GOT3 (cell line): Measurements from ENCODE around the gene ZNF76.

Source experiments
- DNase-seq: peaks from one replicate; lab custom pipeline; 2025; ENCODE audit warnings: mixed read lengths; lab: John Stamatoyannopoulos, UW

ZNF76 gene

DNA sequence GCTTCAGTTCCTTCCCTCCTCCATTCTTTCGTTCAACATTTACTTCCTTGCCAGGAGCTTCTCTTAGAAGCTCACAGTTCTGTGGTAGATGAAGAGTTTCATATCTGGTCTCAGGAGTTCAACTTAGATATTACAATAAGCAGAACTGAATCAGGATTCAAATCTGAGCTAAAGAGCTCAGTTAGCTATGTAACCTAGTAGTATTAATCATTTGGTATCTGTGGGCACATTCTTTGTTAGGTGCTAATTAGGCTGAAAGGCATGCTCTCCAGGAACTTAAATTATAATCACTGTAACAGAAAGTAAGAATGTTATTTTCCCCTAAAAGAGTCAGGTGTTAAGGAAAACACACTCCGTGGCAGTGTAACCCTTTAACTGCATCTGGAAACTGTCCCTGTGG, 8.4 kb downstream of the ZNF76 start:
- no peak for DNase-seq

DNA sequence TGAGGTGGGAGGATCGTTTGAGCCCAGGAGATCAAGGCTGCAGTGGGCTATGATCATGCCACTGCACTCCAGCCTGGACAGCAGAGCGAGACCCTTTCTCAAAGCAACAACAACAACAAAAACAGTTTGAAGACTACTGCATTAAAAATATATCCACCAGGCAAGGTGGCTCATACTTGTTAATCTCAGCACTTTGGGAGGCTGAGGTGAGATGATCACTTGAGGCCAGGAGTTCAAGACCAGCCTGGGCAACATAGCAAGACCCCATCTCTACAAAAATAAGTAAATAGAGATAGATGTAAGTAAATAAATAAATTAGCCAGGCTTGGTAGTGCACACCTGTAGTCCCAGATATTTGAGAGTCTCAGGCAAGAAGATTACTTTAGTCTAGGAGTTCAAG, 12.5 kb downstream of the ZNF76 start:
- DNase-seq = no peak

DNA sequence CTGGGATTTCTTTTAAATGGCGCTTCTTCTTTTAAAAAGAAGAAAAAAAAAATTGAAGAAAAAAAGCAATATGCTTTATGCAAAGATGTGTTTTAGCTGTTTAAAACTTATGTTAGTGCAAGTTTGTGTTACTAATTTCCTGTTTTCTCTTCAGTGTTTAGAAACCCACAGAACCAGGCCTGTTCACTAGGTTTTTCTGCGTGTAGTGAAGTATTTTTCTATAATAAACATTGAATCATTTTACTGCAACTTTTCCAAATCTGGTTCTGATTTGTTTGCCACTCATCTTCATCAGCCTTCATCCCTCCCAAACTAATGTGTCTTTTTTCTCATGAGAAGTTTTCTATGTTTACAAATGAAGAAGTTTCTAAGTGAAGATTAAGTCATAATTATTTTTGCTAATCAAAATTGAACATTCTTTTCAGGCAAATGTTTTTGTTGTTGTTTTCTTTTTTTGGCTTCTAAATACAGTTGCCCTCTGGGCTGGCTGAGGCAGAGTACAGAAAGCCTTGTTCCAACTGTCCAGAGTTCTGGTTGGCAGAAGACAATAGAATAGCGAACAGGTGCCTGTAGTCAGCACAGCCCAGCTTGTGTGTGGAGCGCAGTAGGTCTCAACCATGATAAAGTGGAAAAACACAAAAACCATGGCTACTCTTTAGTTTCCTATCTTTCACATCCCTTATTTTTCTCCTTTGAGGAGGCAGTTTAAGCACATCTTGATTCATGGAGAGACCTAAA, 14.5 kb downstream of the ZNF76 start:
- DNase-seq = no peak

DNA sequence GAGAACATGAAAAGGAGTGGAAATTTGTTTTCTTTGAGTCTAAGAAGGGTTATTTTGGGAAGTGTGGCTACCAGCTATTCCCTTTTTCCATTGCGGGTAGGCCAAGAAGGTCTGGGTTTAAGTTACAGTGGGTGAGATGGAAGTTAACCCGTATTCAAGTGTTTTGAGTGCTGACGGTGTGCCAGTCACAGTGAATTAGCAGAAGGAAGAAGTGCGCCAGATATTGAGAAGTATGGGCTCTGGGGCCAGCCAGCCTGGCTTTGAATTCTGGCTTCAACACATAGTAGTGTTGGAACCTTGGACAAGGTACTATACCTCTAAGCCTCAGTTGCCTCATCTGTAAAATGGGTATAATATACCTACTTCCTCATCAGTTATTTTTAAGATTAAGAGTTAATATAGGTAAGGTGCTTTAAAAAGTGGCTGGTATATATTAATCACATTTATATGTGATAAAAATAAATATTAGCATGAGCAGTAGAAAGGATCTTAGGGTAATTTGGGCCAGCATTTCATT, 16.3 kb downstream of the ZNF76 start:
- no peak for DNase-seq

DNA sequence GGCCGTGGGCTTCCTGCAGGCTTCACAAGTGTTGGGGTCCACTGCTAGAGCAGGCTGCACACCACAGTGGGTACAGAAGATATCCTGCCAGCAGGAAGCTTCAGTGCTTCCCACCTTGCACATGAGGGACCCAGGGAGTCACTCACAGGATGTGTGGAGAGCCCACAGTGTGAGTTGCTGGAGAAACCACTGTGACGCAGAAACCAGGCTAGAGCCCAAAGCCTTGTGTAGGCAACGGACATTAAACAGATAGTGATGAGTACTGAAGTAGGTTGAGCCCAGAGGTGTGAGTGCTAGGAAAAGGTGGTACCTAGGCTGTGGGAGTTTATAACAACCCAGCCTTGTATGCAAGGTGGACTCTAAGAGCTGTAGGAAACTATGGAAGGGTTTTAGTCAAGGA, 19.2 kb downstream of the ZNF76 start:
- no peak for DNase-seq

DNA sequence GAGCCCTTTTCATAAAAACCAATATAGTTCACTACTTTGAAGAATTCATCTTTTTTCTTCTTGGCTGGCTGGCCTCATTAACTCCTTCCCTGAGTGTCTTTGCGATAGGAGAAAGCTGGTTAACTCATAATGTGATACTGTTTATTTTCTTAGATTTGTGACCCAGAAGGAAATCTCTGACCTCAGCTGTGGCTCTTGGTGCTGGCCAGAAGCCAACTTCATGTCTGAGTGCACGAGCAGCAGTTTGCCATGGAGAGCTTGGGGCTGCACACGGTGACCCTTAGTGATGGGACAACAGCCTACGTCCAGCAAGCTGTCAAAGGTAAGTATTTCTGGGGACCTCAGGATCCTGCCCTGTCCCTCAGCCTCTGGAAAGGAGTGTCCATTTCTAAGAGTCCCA, 21.4 kb downstream of the ZNF76 start:
- DNase-seq = no peak

DNA sequence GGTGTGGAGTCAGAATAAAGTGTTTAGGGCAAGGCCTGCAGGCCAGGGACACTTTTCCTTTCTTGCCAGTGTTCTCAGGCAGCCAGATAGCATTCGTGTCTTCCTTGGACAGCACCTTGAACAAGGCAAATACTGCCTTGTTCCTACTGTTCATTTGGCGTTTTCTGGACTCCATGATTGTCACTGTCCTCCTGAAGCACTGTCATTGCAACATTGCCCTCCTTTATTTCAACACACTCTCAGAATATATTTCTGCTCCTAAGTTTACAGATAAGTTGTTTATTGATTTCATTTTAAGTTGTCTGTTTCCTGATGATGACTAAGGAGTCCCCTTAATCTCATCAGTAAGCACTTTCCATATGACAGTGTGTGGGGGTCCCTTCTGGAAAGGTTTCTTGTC, 22.9 kb downstream of the ZNF76 start:
- DNase-seq = no peak

DNA sequence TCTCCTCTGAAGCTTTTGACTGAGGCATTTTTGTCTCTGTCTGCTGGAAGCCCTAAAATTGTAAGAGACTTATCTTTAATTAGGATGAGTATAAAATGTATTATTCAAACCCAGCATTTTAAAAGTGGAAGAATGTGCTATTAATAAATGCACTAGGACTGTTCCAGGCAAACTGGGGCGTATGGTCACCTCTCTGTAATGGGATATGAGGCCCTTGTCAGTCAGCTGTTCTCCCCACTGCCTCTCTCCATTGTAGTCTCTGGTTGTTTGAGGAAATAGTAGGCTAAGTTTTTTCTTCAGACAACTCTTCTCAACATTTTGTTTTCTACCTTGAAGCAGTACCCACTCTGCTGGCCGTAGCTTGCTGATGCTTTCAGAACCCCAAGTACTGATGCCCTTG, 23.8 kb downstream of the ZNF76 start:
- DNase-seq = no peak

DNA sequence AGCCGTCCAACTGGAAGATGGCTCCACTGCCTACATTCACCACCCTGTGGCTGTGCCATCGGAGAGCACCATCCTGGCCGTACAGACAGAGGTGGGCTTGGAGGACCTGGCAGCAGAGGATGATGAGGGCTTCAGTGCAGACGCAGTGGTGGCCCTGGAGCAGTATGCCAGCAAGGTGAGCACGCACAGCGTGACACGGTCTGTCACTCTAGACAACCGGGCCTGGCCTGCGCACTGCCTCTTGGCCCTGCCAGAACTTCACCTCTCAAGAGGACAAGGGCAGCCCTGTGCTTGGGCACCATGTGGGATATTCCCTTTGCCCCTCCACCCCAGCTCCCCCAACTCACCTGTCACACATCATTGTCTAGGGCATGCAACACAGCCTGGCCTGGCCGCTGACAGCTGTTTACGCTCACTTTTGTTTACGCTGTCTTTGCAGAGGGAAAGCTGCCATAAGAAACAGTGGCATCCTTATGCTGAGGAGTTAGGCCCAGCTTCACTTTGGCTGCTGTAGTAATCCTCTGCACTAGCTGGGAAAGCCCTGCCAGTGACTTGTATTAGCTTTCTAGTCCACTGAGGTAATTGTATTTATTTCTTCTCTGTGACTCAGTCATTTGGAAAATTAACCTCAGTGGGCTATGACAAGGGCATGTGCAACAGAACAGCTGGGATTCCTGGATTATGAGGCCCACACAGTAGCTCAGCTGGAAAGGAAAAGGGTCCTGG, 28.3 kb downstream of the ZNF76 start:
- DNase-seq = no peak

DNA sequence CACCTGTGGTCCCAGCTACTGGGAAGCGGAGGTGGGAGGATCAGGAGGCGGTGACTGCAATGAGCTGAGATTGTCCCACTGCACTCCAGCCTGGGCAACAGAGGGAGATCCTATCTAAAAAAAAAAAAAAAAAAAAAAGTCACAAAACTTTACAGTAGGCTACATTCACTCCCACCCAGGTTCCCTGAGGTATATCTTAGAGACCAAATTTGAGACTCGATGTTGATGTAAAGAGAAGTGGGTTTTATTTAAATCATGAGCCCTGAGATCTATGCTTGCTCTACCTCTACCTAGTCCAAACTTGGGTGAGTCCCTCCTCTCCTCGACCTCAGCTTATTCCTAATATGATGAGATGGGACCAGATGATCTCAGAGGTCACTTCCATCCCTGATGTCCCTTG, 29.3 kb downstream of the ZNF76 start:
- no peak for DNase-seq

DNA sequence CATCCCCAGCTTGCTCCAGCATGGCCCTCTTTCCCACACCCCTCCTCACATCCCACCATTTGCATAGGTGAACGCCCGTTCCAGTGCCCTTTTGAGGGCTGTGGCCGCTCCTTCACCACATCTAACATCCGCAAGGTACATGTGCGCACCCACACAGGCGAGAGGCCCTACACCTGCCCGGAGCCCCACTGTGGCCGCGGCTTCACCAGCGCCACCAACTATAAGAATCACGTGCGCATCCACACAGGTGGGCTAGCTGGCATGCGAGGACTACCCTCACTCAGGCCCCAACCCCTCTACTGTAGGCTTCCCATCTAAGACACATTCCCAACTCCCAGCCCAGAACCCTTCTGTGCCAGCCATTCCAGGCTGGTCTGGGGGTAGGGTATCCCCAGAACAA, 32.0 kb downstream of the ZNF76 start:
- DNase-seq = no peak

DNA sequence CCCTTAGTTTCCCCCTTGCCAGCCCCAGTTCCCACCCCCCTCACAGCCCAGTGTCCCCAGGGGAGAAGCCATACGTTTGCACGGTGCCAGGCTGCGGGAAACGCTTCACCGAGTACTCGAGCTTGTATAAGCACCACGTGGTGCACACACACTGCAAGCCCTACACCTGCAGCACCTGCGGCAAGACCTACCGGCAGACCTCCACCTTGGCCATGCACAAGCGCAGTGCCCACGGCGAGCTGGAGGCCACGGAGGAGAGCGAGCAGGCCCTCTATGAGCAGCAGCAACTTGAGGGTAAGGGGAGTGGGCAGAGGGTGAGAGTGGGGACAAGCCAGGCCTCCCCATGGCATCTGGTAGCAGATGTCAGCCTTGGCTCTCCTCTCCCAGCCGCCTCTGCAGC, 33.0 kb downstream of the ZNF76 start:
- no peak for DNase-seq

DNA sequence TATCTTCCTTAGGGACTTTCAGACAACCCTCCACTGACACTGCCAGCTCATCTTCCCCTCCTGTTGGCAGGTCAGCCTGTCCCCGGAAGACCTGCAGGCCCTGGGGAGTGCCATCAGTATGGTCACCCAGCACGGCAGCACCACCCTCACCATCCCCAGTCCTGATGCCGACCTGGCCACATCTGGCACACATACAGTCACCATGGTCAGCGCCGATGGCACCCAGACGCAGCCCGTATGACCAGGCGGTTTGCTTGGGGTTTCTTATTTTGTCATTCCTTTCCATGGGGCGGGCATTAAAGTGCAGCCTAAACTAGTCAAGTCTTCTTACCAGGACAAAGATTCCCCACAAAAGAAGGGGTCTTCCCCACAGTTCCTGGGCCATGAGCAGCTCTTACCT, 34.1 kb downstream of the ZNF76 start:
- DNase-seq = no peak

DNA sequence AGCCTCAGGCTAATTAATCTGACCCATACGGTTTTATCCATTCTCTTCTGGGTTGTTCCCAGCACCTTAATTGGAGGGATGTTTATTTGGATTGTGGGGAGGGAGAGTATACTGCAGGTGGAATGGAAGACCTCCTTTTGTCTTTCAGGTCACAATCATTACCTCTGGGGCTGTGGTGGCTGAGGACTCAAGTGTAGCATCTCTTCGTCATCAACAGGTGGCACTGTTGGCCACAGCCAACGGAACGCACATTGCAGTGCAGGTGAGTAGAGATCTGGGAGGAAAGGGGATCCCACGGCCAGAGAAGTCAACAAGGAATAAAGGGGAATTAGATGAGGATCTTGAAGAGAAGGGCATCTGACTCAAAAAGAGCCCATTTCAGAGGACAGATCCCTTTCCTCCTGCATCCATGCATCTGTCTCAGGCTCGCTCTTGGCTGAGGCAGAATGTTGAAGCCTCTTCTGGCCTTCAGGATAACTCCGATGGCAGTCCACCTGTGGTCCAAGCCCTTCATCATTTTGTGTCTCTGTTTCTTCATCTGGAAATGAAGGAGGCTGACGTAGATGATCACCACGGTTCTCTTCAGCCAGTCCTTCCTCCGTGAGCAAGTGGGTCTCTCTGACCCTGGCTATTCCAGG, 34.9 kb downstream of the ZNF76 start:
- no peak for DNase-seq

DNA sequence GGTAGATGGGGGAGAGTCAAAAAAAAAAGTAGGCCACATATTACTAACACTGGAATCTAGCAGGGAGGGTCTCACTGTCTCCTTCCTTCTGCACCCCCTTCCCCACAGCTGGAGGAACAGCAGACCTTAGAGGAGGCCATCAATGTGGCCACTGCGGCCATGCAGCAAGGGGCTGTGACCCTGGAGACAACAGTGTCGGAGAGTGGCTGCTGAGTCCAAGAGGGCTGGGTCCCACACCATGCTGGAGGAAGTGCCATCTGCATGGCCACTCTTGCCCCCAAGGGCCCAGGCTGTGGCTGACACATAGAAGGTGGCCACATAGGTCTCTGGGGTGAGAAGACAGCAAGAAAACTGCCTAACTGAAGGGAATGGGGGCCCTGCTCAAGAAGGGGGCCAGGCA, 35.5 kb downstream of the ZNF76 start:
- no peak for DNase-seq

DNA sequence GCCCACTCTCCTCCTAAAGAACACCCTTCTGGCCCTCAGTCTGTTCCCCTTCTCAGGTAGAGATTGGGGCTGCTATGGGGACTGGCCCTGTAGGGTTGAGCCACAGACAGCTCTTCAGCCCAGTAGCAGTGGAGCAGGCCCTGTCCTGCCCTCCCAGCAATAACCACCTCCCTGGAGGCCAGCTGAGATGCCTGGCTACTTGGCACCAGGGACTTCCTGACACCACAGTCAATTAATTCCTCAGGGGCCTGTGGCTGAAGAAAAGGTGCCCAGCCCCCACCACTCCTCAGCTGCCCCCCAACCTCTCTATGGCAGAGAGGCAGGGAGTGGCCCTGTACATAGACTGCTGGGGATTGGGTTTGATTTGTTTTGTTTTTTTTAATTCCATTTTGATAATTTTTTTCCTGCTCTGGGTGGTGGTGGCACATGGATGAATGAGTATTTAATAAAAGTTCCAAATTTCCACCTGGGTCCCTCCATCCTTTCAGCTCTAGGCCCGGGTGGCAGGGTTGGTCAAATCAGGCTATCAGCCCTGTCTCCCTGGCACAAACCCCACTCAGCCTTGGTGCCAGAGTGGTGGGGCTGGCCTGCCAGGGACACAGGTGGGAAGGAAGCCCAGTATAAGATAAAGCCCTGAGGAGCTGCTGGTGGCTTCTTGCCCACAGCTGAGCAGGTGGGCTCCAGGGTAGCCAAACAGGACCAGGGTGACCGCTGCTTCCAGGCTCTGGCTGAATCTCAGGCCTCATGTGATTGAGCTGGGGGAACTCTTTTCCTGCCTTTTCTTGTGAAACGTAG, 36.2 kb downstream of the ZNF76 start:
- no peak for DNase-seq

DNA sequence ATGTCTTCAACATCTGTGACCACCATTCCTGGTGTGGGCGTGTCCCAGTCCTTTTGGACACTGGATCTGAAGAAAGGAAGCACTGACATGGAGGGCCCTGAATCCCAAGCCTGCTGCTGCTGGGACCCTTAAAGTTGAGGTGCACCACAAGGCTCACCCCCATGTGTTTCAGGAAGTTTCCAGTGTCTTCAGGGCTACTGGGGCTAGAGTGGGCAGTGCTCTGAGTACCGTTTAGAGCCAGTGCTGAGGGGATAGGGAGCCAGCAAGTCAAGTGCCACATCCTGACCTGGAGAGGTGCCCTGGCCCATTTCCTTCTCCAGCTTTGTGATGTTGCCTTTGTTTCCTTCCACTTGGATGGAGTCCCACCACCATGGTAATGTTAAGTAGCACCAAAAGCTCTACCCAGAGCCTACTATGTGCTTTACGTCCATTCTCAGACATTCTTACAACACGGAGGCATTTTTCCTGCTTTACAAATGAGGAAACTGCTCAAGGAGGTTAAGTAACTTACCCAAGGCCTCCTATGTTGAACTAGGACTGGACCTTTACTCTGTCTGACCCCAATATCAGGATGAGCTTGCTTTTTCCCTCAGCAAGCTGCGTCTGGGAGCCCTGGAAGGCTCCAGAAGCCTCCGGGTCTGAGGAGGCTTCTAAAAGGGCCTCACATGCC, 37.5 kb downstream of the ZNF76 start:
- no peak for DNase-seq

DNA sequence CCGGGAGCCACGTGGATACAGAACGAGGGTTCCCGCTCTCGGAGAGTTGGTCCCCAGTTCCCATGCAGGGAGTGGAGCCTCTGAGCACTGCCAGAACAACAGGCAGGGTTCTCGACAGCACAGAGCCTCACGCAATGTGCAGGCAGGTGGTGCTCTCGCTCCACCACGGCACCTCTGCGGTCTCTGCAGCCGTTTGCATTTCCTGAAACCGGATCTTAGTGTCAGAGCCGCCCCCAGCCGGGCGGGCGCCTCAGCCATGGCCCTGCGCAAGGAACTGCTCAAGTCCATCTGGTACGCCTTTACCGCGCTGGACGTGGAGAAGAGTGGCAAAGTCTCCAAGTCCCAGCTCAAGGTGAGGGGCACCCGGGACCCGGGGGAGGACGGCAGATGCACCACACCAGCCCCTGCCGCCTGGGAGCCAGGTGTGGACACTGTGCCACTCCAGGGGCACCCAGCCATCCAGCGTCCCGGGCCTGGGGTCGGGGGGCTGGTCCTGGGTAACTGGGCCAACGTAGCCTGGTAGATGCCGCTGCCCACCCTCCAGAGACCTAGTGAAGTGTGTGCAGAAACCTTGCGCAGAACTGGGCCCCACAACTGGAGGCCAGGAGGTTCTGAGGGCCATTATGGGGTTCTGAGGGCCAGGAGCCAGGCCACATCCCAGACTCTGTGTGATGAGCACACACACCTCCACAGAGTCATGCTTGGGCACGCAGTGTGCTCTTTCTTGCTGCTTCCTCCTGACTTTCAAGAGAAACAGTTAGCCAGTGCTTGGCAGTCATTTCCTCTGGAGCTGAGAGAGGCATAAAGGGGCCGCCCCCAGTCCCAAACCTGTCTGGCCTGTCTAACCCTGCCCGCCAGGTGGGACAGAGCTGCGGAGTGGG, 38.3 kb downstream of the ZNF76 start, which contains the start of gene DEF6:
DEF6 (plus strand) TSS at position 218 of the 881 bp plus-strand sequence; CDS start at position 257, 39 bp downstream.
- DNase-seq = no peak

DNA sequence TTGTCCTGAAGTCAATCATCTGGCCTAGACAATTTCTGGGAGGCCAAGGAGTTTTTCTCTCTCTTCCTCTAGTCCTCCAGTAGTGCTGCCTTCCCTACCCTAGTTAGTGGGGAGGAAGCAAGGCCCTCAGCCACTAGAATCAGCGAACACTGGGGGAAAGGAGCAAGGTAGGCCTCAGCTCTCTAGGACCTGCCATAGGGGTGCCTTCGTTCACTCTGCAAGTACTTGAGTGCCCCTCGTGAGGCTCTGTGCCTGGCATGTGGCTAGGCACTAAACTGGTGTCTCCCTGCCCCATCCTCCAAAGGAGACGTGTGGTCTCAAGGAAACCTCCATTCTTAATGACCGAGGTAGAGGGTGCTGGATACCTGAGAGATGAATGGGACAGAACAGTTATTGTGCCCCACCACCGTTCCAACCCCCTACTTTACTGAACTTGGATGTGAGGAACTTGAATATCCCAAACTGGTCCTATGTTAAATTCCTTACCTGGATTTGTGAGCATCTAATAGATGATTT, 39.1 kb downstream of the ZNF76 start:
- DNase-seq = no peak

DNA sequence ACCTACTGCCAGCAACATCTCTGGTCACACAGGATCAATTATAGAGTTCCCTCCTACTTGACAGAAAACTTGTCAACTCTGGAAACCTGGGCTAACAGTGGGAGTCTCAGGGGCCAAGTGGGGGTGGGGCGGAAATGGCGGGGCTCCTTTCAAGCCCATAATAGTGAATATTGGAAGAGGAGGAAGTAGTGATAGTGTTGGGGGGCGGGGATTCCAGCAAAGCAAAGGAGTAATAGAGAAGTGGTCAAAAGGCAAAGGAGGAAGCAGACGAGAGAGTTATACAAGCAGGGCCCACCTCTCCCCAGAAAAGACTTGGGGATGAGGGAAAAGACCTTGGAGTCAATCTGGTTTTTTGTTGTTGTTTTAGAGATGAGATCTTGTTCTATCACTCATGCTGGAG, 40.1 kb downstream of the ZNF76 start:
- no peak for DNase-seq
